HG03558 (cell line): ENCODE data around the gene ZFYVE28.

ENCODE experiments used
- ATAC-seq: cut with Tn5 transposase; IDR thresholded peaks from one replicate; pipeline ENCODE4 v1.9.1; 2021; ENCODE audit warnings: moderate number of reproducible peaks; ENCODE audit not compliant: unreplicated experiment; ENCODE audit errors: extremely low read depth

ZFYVE28 gene

DNA sequence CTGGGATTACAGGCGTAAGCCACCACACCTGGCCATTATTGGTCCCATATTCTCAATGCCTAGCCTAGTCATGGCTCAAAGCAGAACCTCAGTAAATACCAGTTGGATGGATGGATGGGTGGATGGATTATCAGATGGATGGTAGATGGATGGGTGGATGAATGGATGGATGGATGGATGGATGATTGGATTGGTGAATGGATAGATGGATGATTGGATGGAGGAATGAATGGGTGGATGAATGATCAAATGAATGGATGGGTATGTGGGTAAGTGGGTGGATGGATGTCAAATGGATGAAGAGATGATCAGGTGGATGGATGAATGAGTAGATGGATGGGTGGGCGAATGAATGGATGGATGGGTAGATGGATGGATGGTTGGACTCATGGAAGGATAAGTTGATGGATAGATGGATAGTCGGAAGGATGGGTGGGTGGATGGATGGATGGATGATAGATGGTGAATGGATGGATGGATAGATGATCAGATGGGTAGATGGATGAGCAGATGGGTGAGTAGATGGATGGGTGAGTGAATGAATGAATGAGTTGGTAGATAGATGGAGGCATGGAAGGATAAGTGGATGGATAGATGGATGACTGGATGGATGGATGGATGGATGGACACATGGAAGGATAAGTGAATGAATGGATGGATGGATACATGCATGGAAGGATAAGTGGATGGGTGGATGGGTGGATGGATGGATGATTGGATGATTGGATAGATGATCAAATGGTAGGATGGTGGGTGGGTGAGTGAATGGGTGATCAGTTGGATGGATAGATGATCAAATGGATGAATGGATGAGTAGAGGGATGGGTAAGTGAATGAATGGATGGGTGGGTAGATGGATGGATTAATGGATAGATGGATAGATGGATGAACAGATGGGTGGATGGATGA is 28.5 kb upstream of the ZFYVE28 start:
- no peak for ATAC-seq

DNA sequence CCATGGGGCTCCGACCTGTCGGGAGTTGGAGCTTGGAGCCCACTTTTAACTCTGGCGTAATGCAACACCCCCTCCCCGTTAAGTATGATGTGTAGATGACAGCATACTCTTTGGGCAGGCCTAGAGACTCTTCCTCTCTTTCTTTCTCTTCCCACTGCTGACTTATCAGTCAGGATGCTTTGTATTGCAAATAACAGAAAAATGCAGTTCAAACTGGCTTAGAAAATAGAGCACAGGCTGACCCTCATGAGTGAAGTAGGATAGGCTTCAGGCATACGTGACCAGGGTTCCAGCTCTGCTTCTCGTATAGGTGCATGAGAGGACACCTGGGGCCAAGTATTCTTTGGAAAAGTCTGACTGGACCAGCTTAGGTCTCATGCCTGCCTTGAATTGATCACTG is 27.1 kb upstream of the ZFYVE28 start:
- ATAC-seq: no peak

DNA sequence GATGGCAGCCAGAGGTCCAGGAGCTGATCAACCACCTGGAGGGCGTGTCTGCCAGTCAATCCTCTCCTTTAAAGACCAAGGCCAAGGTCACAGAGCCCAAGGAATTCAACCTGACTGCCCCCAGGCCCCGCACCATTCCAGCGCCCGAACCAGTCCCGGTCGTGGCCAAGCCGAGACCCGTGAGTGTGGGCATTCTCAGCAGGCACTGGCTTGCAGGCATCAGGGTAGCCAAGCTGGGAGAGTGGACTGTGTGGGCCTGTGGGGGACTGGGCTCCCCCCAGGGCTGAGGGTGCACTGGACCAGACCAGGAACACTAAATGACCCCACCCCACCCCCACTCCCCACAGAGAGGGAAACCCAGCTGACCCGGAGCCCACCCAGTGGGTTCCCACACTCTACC is 26.7 kb upstream of the ZFYVE28 start:
- no peak for ATAC-seq

DNA sequence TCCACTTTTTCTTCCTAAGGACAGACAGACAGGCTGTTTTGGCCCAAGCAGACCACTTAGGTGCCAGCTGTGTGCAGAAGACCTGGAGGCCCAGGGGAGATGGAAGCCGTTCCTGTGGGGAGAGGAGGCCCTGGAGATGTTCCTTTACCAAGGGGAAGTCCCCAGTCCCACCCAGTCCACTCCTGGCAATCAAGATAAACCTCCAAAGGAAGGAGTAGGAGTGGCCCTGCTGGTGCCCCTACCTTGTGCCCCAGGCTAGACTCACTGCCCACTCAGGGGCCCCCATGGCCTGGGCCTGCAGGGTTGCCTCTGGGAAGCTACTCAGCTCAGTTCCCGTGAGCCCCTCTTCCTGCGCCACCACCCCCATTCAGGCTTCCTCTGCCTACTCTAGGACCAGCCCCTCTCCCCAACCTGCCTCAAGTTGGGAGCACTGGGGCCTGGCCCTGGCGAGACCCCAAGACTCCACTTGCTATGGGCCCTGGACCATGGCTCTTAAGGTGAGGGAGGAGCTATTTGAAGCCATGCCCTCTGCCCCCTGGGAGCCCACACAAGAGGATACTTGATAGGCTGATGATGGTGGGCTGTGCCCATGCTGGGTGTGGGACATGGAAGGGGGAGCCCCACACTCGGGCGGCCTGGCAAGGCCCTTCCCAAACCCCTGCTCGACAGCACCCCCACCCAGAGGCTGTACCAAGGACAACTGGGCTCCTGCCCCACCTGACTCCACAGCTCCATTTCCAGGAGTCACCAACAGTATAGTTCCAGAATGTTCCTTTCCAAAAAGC is 25.7 kb upstream of the ZFYVE28 start:
- no peak for ATAC-seq

DNA sequence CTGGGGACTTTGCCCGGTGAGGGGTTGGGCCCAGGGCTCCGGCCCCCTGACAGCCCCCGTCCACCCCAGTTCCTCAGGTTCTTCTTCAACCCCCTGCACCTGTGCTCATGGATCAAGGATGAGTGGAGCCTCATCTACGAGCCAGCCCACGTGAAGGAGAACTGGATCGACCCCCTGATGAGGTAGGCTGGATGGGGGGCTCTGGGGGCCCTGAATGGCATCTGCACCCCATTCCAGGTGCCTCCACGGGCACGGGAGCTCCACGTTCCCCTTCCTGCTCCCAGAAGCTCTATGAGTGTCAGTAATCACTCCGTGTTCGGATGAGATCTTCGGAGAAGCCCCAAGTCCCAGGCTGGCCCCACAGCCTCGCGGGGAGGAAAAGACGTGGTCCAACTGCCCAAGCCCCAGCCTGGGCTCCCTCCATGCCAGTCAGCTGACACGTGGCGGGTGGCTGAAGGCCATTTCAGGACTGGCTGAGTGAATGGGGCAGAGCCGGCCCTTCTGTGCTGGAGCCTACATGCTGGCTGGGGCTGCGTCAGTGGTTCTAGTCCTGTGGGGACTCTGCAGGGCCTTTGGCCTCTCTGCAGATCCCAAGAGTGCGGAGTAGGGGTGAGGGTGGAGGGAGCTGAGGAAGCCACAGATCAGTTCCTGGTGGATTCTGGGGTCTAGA is 24.8 kb upstream of the ZFYVE28 start:
- no peak for ATAC-seq

DNA sequence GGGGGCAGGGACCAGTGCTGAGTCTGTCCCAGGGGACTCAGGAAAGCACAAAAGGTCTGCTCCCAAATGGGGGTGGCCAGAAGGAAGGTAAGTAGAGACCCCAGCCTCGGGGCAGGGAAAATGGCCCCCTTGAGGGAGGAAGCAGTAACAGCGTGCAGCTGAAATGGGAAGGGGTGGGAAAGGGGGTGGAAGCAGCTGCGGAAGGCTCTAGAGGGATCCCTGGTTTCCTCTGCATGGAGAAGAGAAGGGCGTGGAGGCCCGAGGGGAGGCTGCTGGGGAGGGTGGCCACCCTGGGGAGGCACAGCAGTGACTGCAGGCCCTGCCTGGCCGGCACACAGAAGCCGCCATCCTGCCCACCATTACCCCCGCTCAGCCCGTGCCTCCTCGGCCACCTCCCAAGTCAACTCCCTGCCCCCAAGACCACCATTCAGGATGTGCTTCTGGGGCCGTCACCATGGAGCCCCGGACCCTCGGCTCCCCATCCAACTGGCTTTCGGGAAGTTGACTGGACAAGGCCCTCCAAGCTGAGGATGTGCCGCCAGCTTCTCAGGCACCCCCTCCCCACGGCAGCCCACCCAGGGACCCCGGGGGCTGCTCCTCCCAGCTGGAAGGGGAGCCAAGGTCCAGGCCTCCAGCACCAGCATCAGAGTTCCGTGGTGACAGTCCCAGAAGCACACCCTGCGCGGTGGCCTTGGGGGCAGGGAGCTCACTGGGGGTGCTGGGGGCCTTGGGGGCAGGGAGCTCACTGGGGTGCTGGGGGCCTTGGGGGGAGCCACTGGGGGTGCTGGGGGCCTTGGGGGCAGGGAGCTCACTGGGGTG is 23.9 kb upstream of the ZFYVE28 start:
- ATAC-seq: no peak

DNA sequence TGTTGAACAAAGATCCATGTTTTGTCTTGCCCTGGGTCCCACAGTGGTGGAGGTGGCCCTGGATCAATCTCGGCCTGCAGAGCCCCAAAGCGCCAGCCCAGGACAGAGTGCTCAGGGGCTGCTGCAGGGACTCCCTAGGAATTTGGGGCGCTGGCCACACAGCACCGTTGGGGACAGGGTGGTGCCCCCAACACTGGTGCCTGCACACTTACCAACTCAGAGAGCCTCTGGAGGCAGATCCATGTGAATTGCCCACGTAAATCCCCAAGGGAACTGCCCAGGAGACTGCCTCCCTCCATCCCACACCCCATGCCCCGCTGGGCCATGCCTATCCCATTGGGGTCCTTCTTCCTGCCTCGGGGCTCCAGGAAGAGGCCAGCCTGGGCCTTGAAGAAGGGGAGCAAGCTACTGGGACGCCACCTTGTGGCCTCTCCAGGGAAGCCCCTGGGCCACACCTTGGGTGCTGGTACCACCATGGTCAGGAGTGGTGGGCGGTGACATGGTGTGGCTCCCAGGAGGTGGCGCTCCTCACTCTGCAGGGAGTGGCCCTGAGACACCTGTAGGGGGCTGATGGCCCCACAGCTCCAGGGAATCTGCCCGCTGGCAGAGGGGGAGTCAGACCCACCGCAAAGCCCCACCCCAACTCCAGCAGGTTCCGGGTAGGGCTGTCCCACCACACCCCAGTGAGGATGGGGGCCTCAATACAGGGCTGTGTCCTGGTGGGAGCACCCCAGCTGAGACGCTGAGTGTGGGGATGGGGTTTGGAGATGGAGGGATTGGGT is 23.1 kb upstream of the ZFYVE28 start:
- peak; percentile 52 for ATAC-seq

DNA sequence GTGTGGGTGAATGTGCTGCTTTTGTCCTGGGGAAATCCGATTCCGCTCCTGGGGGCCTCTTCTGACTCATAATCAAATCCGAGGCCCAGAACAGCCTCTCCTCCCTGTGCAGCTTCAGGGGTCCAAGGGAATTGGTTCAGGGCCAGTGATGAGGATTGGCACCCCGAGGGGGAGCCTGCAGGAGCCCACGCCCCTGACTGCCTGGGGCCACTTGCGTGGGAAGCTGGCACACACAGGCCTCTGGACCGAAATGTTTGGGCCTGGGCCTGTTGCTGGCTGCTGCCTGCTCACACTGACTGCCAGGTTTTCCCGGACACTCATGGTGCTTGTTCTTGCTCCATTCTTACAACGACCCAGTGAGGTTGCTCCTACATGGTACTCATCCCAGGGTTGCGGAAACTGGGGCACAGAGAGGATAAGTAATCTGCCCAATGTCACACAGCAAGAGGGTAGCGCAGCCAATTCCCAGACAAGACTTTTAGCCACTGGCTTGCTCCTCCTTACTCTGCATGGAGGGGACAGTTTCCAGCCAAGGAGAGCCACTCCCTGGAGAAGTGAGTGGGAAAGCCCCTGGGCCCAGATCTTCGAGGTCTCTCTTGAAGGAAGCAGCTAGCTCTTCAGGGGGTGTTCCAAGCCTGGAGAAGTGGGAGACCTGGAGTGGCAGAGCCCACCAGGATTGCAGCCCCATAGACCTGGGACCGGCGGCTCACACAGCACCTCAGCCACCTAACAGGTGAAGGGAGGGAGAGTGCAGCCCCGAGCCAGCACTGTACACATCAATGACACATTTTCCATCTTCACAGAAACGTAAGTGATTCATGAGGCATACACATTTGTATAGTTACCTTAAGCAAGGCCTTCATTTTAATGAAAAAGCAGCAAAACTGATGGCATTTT is 20.6 kb upstream of the ZFYVE28 start:
- ATAC-seq: no peak

DNA sequence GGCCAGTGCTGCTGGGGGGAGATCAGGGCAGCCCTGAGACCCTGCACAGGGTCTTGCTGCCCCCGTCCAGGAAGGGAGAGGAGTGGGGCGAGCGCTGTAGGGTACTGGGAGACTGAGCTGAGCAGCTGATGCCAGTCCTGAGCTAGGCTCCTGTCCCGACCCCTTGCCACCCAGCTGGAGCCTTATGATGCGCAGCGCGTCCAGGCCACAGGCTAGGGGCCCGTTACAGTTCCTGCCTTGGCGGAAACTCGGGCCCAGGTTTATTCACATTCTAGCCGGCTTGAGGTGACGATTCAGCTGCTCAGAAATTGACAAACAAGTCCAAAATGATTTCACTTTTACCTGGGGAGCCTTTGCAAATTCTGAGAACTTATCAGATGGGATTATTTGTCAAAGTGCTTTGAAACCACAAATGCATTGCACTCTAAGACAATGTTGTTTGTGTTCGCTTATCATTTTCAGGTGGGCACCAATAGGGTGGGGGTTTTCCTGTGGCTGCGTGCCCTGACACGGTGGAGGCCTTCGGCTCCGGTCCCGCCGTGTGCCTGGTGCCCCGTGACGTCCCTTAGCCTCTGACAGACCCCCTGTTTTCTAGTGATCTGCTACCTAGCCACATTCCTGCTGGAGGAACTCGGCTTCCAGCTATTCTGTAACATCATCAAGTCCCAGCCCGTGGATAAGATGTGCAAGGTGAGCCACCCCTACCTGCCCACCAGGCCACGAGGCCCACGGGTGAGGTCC is 19.2 kb upstream of the ZFYVE28 start:
- ATAC-seq: no peak

DNA sequence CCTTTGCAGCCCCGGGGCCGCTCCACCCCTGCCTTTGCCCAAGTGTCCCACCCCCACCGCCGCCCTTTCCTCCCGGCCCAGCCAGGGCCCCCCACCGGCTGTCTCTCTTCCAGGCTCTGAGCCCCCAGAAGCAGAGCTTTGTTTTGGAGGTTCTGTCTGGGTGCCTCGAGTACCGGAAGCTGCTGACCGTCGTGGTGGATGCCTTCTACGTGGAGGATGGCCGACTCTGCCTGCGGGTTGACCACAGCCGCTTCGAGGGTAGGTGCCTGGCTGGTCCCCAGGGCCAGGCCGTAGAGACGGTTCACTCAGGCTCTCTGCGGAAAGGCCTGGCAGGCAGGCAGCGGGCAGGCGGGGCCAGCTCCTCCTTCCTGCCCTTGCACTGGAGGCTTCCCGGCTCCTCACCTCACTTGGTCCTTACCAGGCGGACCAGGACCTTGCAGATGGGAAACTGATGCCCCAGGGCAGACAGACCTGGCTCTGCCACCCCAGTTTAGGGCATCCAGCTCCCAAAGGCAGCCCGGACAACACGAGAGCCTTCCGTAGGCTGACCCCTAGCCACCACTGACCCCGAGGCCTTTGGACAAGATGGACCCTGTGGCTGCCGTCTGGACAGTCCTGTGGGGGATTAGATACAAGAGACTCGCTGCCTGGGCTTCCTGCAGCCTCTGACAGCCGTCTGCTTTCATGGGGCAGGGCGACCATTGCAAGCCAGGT is 18.5 kb upstream of the ZFYVE28 start:
- ATAC-seq: no peak

DNA sequence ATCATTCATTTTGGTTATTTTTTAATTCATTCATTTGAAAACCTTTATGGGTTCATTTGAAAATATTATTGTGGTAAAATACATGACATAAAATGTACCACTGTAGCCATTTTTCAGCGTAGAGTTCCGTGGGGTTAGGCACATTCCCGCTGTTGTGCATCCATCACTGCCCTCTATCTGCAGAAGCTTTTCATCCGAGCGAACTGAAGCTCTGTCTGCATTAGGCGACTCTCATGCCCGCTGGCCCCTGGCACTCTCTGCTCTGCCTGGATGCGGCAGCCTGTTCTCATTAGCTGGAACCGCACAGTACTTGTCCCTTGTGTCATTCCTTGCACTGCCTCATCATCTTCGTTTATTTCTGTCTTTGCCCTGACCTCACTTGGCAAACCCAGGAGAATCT is 17.9 kb upstream of the ZFYVE28 start:
- no peak for ATAC-seq

DNA sequence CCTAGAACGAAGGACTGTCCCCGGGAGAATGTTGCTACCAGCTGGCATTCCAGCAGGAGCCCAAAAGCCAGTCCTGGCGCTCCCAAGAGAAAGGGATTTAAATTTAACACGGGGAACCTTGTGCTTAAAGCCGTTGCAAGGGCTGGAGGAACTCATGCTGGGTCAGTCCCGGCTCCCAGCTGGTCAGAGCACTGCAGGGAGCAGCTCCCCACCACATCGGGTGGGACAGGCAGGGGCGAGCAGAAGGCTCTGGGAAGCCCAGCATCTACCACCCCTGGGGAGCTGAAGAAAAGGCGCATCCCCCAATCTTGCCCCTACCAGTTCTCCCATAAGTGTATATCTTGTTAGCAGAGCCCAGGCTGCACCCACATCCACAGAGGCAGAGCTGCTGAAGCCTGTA is 16.0 kb upstream of the ZFYVE28 start:
- ATAC-seq: no peak

DNA sequence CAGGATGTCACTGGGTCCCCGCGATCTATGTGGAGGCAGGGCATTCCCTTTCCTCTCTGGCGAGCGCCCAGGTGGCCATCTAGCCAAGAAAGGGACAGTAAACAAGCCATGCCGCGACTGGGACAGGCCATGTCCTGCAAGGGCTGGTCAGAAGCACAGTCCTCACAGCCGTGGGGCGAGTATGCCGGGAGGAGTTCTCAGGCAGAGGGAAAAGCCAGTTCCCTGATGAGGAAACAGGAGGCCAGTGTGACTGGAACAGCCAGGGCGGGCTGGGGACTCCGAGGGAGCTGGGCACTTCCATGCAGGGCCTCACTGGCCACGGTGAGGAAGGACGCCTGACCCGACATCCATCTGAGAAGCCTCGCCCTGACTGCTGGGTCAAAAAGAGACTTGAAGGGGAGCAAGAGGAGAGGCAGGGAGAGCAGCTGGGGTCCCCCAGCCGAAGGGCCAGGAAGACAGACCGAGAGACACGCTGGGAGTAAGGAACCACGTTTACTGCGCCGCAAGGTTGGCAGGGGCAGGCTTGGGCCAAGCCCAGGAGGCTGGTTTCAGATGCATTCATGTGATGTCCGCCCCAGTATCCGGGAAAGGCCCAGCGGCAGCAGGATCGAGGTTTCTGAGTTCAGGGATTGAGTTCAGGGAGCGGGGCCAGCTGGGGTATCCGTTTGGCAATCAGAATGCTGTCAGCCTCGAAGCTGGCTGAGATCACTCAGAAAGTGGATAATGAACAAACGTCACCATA is 15.3 kb upstream of the ZFYVE28 start:
- ATAC-seq: no peak

DNA sequence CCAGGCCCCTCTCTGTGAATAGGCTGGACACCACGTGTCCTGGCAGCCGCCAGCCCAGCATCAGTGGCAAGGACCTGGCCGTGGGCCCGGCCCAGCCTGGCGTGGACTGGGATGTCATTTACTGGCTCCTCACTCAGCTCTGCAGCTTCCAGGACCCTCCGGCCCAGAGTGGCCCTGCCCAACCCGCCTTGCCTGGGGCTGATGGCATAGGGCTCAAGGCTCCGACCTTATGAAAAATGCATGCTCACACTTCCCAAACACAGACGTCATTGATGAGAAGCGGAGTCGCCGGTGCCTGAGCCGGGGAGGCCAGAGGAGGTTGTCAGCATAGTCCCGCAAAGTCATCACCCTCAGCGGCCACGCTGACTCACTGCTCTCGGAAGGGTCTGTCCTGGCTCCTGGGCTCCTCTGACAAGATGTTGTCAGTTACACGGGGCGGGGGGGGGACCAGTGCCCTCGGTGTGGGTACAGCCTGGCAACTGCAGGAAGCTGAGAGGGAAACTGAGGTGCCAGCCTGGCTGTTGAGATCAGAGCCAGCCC is 14.6 kb upstream of the ZFYVE28 start:
- ATAC-seq: no peak

DNA sequence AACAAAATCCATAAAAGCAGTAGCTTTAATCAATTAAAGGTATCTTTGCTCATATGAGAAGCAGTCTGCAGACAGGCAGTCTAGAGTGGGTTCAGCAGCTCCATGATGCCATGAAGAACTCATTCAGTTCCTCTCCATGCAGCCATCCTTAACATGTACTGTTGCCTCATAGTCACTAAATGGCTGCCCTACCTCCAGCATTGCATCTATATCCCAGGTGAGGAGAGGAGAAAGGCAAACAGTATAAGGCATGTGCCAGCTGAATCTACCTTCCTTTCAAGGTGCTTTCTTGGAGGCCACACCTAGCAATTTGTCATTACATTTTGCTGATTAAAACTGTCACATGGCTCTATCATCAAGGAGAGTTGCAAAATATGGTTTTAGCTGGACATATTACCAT is 13.6 kb upstream of the ZFYVE28 start:
- no peak for ATAC-seq
